Stimulated activated CD4-positive, alpha-beta T cell treated with anti-CD3 and anti-CD28 coated beads, Interleukin-12 subunit alpha, Interleukin-12 subunit beta, amount 100 ng/mL, for 48 hours (primary cell): ENCODE results near the gene NOD2.

Experiments used
- DNase-seq, 3 donors: peaks; one replicate each; pipeline ENCODE4 v3.0.0-alpha.2; 2020; ENCODE audit warnings: low read depth in 2 of 3, low spot score in 1 of 3

NOD2 gene

DNA sequence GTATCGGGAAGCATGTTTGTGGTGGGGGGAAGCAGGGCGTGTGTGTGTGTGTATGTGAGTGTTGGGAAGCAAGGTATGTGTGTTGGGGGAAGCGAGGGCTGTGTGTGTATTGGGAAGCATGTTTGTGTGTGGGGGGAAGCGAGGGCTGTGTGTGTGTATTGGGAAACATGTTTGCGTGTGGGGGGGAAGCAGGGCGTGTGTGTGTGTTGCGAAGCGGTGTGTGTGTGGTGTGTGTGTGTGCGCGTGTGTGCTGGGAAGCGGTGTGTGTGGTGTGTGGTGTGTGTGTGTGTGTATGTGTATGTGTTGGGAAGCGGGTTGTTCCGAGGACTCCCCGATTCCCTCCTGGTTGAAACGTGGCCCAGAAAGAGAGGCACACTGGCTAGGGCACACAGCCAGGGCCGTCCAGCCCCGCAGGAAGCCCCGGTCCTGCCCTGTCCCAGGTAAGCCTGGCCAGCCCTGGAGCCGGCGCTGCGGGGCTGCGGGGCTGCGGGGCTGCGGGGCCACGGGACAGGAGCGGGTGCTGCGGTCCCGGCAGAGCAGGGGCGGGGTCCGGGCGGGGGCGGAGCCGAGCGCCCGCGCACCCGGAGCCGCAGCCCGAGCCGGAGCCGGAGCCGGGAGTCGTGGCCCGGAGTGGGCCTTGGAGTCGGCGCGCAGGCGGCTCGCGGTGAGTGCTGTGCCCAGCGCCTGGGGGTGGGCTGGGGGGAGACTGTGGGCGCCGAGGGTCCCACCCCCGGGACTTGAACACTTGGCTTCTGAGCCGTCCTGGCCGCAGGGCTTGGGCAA, at the start of gene NOD2:
NOD2 (plus strand) TSS at position 608 of the 783 bp plus-strand sequence. CDS start 5,890 bp downstream, outside the sequence.
- DNase-seq: no peak

DNA sequence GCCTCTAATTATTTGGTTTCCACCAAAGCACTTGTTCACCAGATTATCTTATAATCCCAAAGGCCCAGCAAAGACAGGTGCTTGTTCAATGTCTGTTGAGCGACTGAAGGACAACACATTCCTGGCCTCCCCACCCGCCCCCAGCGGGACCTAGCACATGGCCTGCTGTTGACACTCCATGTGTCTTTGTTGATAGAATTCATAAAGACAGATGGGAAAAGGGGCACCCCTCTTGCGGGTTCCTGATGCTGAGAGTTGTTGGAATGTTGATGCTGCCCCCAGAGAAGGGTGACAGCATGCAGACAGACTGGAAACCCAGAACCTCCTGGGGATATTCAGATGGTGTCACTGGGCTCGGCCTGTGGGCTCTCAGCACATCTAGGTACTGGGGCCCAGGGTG, 49.2 kb upstream of the NOD2 start:
- DNase-seq: no peak

DNA sequence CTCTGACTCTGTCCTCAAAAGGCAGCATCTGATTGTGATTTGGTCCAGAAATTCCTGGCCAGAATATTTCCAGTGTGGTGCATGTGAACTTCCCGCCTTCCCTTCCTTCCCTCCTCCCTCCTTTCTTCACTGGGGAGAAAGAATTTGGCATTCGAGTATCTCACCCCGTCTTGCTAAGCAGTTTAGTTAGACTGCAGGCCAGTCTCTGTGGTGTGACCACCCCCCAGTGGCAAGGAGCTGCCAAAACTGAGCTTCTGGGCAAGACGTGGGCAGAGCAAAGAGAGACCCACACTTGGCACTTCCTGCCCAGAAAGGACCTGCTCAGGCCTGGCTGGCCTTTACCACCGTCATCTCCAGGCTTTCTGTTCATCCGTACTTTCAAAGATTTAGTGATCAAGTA, 48.7 kb upstream of the NOD2 start:
- peak in 1 of 3 donors; percentile 16 for DNase-seq

DNA sequence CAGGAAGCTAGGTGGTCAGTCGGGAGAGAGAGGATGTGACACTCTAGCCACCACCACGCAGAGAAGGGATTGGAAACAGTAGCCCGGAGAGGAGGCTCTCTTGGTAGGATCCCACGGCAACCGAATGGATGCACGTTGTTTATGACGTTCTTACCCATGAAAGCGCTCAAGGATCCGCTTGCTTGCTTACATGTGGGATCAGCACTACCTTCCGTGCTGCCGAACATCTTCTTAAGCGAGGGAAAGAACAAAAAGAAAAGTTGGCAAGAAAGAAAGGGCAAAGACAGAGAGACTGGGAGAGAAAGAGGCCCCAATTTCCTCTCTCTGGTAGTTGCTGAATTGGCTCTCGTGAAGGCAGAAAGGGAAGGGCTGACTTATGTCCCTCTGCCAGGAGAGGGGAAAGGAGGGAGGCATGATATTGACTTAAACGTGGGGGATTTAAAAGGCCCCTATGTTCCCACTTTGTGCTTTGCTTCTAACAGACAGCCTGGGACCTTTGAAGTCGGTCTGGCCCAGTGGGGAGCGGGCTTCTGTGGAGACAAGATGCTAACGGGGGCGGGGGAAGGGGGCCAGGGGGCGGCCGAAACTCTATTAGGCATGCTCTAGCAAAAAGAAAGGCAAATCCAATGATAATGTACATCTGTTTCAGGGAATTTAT, 47.7 kb upstream of the NOD2 start:
- DNase-seq: no peak

DNA sequence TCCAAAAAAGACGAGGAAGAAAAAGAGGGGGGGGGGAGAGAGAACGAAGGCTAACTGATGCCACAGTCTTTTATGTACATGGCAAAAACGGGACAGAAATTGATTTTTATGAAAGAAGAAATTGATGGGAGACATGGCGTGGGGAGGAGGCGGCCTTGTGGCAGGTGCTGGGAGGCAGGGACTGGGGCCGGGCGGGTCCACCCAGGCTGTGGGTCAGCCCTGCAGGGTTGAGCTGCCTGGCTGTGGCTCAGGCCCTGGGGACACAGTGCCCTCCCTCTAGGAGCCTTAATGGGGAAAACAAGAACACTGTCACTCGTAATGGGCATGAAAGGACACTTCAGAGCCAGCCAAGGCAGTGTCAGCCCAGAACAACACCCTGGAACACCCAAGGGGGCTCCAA, 47.1 kb upstream of the NOD2 start:
- no peak for DNase-seq

DNA sequence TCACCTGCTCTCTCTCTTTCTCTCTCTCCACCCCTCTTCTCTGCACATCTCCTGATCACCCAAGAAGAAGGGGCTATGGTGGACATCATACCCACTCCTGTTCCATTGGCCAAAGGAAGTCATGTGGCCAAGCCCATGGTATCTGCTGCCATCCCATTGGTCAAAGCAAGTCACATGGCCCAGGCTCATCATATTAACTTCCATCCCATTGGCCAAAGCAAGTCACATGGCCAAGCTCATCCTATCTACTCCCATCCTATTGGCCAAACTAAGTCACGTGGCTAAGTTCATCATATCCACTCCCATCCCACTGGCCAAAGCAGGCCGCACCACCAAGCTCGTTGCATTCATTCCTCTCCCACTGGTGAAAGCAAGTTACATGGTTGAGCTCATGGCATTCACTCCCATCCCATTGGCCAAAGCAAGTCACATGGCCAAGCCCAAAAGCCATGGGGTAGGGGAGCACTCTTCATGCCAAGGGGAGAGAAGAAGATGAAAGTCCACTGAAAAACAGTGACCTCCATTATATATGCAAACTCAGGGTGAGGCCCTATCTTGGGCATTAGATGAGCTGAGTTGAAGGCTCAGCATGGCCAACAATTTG, 41.5 kb upstream of the NOD2 start:
- DNase-seq: no peak

- DNase-seq: no peak
Measured at GRCh38 chr16:50652836-50653425, 40.5 kb upstream of the NOD2 start.

- DNase-seq: no peak
Measured at GRCh38 chr16:50653633-50654519, 39.5 kb upstream of the NOD2 start.

- no peak for DNase-seq
Measured at GRCh38 chr16:50655558-50656055, 37.8 kb upstream of the NOD2 start.

DNA sequence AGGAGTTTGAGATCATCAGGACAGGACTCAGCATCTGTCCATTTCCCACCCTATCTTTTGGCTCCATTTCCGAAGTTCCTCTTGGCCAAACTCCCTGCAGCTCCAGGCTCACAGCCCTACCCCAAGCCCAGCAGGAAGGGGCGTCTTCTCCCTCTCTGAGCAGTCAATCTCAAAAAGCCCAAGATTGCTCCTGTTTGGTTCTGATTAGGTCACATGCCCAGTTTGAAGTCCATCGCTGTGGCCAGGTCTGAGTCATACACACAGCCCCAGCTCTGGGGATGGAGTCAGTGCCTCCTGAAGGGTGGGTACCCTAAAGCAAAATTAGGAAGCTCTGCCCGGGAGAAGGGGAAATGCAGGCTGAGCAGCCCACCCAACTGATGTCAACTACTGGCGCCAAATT, 36.2 kb upstream of the NOD2 start:
- DNase-seq: no peak

DNA sequence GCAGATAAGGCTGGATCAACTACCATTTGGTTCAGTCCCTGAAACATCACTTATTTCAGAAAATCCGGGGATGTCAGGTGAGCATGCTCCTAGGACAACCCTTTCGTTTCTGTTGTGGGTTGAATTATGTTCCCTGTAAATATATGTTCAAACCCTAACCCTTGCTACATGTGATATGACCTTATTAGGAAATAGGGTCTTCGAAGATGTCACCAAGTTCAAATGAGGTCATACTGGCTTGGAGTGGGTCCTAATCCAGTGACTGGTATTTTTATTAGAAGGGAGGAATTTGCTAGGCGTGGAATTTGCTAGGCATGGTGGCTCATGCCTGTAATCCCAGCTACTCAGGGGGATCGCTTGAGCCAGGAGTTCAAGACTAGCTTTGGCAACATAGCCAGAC, 33.6 kb upstream of the NOD2 start:
- DNase-seq: no peak

GRCh38 chr16:50662306-50662940, 31.0 kb upstream of the NOD2 start:
- DNase-seq: no peak

GRCh38 chr16:50664270-50664669, 29.1 kb upstream of the NOD2 start:
- no peak for DNase-seq

- DNase-seq: peak; percentile 62 to 94 (median 73)
Measured at GRCh38 chr16:50665128-50665878, 28.1 kb upstream of the NOD2 start.

GRCh38 chr16:50666658-50667496, 26.5 kb upstream of the NOD2 start:
- DNase-seq: no peak

- DNase-seq: no peak
Measured at GRCh38 chr16:50667497-50668367, 25.7 kb upstream of the NOD2 start.

DNA sequence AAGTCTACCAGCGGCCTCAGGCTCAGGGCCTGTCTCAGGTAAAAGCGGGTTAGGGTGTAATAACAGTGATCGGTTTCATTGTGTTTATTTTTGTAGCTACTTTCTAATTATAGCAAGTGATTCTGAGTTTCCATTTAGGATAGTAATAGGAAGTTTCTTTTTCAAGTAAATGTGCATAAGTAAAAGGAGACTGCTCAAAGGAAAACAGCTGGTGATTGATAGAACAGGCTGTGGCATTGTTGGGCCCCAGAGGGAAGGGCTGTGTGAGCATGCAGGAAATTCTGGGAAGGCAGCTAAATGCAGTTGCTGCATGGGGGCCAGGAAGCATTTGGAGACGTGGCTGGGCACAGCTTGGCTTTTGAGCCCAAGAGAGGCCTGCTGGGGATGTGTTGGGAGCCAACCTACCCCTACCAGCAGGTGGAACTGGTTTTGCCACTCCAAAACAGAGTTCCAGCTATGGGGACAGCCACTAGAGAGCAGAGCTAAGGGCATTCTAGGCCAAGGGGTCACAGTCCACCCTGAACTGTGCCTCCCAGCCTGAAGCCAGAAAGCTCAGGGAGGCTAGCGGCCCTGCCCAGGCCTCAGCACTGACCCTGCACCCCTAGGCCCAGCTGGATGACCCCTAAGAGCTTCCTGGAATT, 24.9 kb upstream of the NOD2 start:
- no peak for DNase-seq
